ENCODE data around the gene KLHL6. TPM values are rescaled to one million over a fixed set of nuclear protein-coding genes. Genes with fewer than 3 reads are reported as not detected.

Gene KLHL6
- total RNA-seq, 2 experiments from 2014 or later = 32.4 to 32.6 TPM

DNA sequence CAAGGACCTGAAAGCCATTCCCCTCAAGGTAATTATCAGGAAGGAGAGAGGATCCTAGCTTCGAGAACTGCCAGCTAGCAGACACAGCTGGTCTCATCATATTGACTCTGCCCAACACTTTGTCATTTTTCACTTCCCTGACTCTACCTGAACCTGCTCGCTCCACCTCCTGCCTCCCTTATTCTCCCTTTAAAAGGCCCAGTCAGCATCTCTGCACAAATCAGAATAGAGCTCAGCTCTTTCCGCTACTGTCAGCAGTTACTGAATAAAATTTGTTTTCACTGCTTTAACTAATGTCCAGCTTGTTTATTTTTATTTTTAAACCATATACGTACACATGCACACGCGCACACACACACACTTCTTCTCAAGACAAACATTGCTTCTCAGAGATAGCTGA lies 69.9 kb downstream of the KLHL6 start:
- Mint-ChIP-seq H3K27me3 (no peaks in the 10 kb centered on the region), H3K27ac (no peak overlapping the region), H3K36me3 (ENCODE audit: low read depth) (peaks cover 8% of the 10 kb centered on the region), H3K4me3 (no peak overlapping the region), H3K9me3 (no peaks in the 10 kb centered on the region), H3K4me1 (ENCODE audit: low read depth) (no peaks in the 10 kb centered on the region)
- DNase-seq (no peak), ATAC-seq (no peak)
- intact Hi-C loops (cut with micrococcal nuclease) = no loop called here
- POLR2A ChIA-PET = no interaction called here
- CTCF ChIA-PET = interaction anchor here (0.7 to 1.1 kb wide), 3 partner anchors 10 to 143 kb away, joined by 3 to 5 read pairs (median 3); no protein-coding TSS in a partner anchor
- TF ChIP-seq CTCF (IDR thresholded peaks at IDR 0.05) = no peak

- Mint-ChIP-seq H3K9me3 (no peaks in the 10 kb centered on the region), H3K27ac (no peak overlapping the region), H3K4me3 (no peak overlapping the region), H3K4me1 (ENCODE audit: low read depth) (no peaks in the 10 kb centered on the region), H3K36me3 (ENCODE audit: low read depth) (peaks cover 7% of the 10 kb centered on the region), H3K27me3 (no peaks in the 10 kb centered on the region)
- ATAC-seq (no peak), DNase-seq (no peak)
- TF ChIP-seq CTCF (IDR thresholded peaks at IDR 0.05) = no peak
- intact Hi-C loops (cut with micrococcal nuclease) = no loop called here
- POLR2A ChIA-PET = no interaction called here
- CTCF ChIA-PET = interaction anchor here (0.6 to 1.1 kb wide), 4 partner anchors 9 to 144 kb away, joined by 3 to 5 read pairs (median 3); no protein-coding TSS in a partner anchor
These were observed 70.4 kb downstream of the KLHL6 start for GRCh38 chr3:183485093-183485492.

GRCh38 chr3:183484431-183485075 lies 71.0 kb downstream of the KLHL6 start:
- H3K9me3 Mint-ChIP-seq = no peaks in the 10 kb centered on the region
- ATAC-seq = no peak
- no peak for DNase-seq
- ChIA-PET CTCF (interaction anchor here (0.6 to 1.1 kb wide), 3 partner anchors 9 to 27 kb away, joined by 3 to 5 read pairs (median 3); no protein-coding TSS in a partner anchor), POLR2A (no interaction called here)
- H3K36me3 Mint-ChIP-seq (ENCODE audit: low read depth) = peaks cover 2% of the 10 kb centered on the region
- H3K27me3 Mint-ChIP-seq = no peaks in the 10 kb centered on the region
- no peak overlapping the region for H3K4me3 Mint-ChIP-seq
- TF ChIP-seq CTCF (IDR thresholded peaks at IDR 0.05) = no peak
- intact Hi-C loops (cut with micrococcal nuclease) = no loop called here
- peak overlapping the region; percentile 30 for H3K27ac Mint-ChIP-seq
- no peaks in the 10 kb centered on the region for H3K4me1 Mint-ChIP-seq (ENCODE audit: low read depth)

DNA sequence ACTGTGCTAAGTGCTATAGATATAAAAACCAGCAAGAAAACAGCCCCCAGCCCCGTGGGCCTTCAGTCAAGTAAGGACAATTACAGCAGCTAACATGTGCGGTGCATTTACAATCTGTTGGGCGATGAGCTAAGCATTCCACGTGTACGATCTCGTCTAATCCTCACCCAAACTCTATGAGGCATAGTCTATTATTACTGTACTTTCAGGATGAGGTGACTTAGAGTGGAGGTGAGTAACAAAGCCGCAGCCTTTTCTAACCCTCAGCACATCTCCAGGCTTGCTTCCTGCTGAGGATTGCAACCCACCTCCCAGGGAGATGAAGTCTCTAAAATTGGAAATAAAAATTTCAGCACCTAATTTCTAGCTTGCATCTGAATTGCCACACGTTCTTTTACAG lies 73.9 kb downstream of the KLHL6 start:
- no peak for TF ChIP-seq CTCF (IDR thresholded peaks at IDR 0.05)
- intact Hi-C loops (cut with micrococcal nuclease) = no loop called here
- ChIA-PET POLR2A (no interaction called here), CTCF (interaction anchor here (1.6 kb wide), 1 partner anchor 108 kb away, joined by 3 read pairs; no protein-coding TSS in a partner anchor)
- ATAC-seq = peak; percentile 49
- H3K27me3 Mint-ChIP-seq = no peaks in the 10 kb centered on the region
- H3K4me1 Mint-ChIP-seq (ENCODE audit: low read depth) = no peaks in the 10 kb centered on the region
- H3K36me3 Mint-ChIP-seq (ENCODE audit: low read depth) = no peaks in the 10 kb centered on the region
- no peak overlapping the region for H3K27ac Mint-ChIP-seq
- no peak overlapping the region for H3K4me3 Mint-ChIP-seq
- DNase-seq = peak; percentile 9
- no peaks in the 10 kb centered on the region for H3K9me3 Mint-ChIP-seq

- Mint-ChIP-seq H3K27ac (no peak overlapping the region), H3K9me3 (no peaks in the 10 kb centered on the region), H3K4me3 (no peak overlapping the region), H3K4me1 (ENCODE audit: low read depth) (no peaks in the 10 kb centered on the region), H3K27me3 (no peaks in the 10 kb centered on the region), H3K36me3 (ENCODE audit: low read depth) (no peaks in the 10 kb centered on the region)
- POLR2A ChIA-PET = interaction anchor here (0.6 kb wide), 1 partner anchor 167 kb away, joined by 3 read pairs; no protein-coding TSS in a partner anchor
- ATAC-seq (no peak), DNase-seq (no peak)
- no peak for TF ChIP-seq CTCF (IDR thresholded peaks at IDR 0.05)
- intact Hi-C loops (cut with micrococcal nuclease) = no loop called here
- CTCF ChIA-PET = interaction anchor here (0.9 to 2.2 kb wide), 7 partner anchors 9 to 334 kb away, joined by 3 to 16 read pairs (median 7); no protein-coding TSS in a partner anchor
These were observed 77.0 kb downstream of the KLHL6 start for GRCh38 chr3:183478501-183478900.
